ENCODE results near the gene SEC31A. TPM values are rescaled to one million over a fixed set of nuclear protein-coding genes. Genes with fewer than 3 reads are reported as not detected.
A peak's percentile ranks its signal among the peaks of the same experiment; 100 is the strongest.

Gene SEC31A
- total and polyA plus RNA-seq, 12 donors: 137 to 355 (median 205) TPM

GRCh38 chr4:82889287-82889686 lies 1.7 kb downstream of the SEC31A start:
- Histone ChIP-seq H3K27ac (peak overlapping the region in 2 of 5 donors; percentile 8 to 97), H3K27me3 (no peaks in the 10 kb centered on the region), H3K9me3 (replicated peaks in 1 of 3) (no peaks in the 10 kb centered on the region), H3K4me1 (replicated peaks in 1 of 2) (peaks cover 6 to 51% of the 10 kb centered on the region in 2 donors), H3K4me3 (peak overlapping the region in 2 of 4 donors; percentile 49 to 85), H3K36me3 (replicated peaks in 1 of 2) (peaks cover 0 to 10% of the 10 kb centered on the region in 2 donors)
- WGBS, 4 donors: 66 to 75% (median 69%) methylated on average over 6 of the region's 6 CpGs
- no peak for DNase-seq
- intact Hi-C loops (cut with DNase I): loop anchor here in 1 of 2 donors (10.0 kb wide), 1 partner anchor 64 kb away; no protein-coding TSS in a partner anchor
- no peak for TF ChIP-seq CTCF (IDR thresholded peaks at IDR 0.05)

- no peak for TF ChIP-seq POLR2A (IDR thresholded peaks at IDR 0.05)
- no peak for TF ChIP-seq CTCF (IDR thresholded peaks at IDR 0.05)
- peaks cover 0 to 48% of the 10 kb centered on the region in 2 donors for H3K4me1 ChIP-seq (replicated peaks in 1 of 2)
- WGBS, 4 donors: 27 to 35% (median 30%) methylated on average over 5 of the region's 5 CpGs
- no peak overlapping the region for H3K4me3 ChIP-seq
- no peaks in the 10 kb centered on the region for H3K9me3 ChIP-seq (replicated peaks in 1 of 3)
- DNase-seq: no peak
- peak overlapping the region in 1 of 5 donors; percentile 28 for H3K27ac ChIP-seq
- H3K27me3 ChIP-seq: no peaks in the 10 kb centered on the region
- no peaks in the 10 kb centered on the region for H3K36me3 ChIP-seq (replicated peaks in 1 of 2)
- intact Hi-C loops (cut with DNase I): loop anchor here in 1 of 2 donors (10.0 kb wide), 1 partner anchor 62 kb away; no protein-coding TSS in a partner anchor
These were observed 4.6 kb downstream of the SEC31A start for GRCh38 chr4:82886147-82886942.

- H3K27me3 ChIP-seq: no peaks in the 10 kb centered on the region
- no peak for DNase-seq
- H3K4me3 ChIP-seq: no peak overlapping the region
- no peaks in the 10 kb centered on the region for H3K9me3 ChIP-seq (replicated peaks in 1 of 3)
- H3K27ac ChIP-seq: peak overlapping the region in 1 of 5 donors; percentile 4
- H3K4me1 ChIP-seq (replicated peaks in 1 of 2): peaks cover 0 to 48% of the 10 kb centered on the region in 2 donors
- intact Hi-C loops (cut with DNase I): loop anchor here in 1 of 2 donors (10.0 kb wide), 1 partner anchor 61 kb away; no protein-coding TSS in a partner anchor
- no peak for TF ChIP-seq CTCF (IDR thresholded peaks at IDR 0.05)
- no peak for TF ChIP-seq POLR2A (IDR thresholded peaks at IDR 0.05)
- peaks cover 0 to 6% of the 10 kb centered on the region in 2 donors for H3K36me3 ChIP-seq (replicated peaks in 1 of 2)
These were observed 5.5 kb downstream of the SEC31A start for GRCh38 chr4:82885410-82885809.

DNA sequence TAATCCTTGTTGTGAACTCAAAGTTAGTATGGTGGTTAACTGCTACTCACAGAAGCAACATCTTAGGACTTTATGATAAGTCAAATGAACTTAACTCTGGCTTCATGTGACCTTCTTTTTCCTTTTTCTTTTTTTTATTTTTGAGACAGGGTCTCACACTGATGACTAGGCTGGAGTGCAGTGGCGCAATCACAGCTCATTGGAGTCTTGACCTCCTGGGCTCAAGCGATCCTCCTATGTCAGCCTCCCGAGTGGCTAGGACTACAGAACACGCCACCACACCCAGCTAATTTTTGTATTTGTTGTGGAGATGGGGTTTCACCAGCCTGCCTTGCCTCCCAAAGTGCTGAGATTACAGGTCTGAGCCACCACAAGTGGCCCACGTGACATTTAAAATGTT lies 22.4 kb downstream of the SEC31A start:
- Histone ChIP-seq H3K36me3 (replicated peaks in 1 of 2) (peaks cover 0 to 84% of the 10 kb centered on the region in 2 donors), H3K9me3 (replicated peaks in 1 of 3) (no peaks in the 10 kb centered on the region), H3K4me3 (no peak overlapping the region), H3K27ac (no peak overlapping the region), H3K27me3 (no peaks in the 10 kb centered on the region), H3K4me1 (replicated peaks in 1 of 2) (peaks cover 0 to 16% of the 10 kb centered on the region in 2 donors)
- intact Hi-C loops (cut with DNase I): no loop called here
- 95 to 98% (median 97%) methylated on average over 5 of the region's 5 CpGs for WGBS, 4 donors
- no peak for TF ChIP-seq CTCF (IDR thresholded peaks at IDR 0.05)
- no peak for TF ChIP-seq POLR2A (IDR thresholded peaks at IDR 0.05)
- no peak for DNase-seq

Measured in adrenal gland (tissue), 12 donors.